AG04449 (cell line): ENCODE results near the gene SBF1.

Source experiments
- CTCF ChIA-PET: fragments of 350-600 bp; formaldehyde crosslinking; extraction: SDS; loops from one replicate; lab custom pipeline; 2021; ENCODE audit warnings: antibody characterized with exemption; lab: Yijun Ruan, JAX
- POLR2A ChIA-PET: fragments of 400-600, 350-600 bp; formaldehyde crosslinking; extraction: SDS; loops from one replicate; lab custom pipeline; 2020; ENCODE audit warnings: antibody characterized with exemption, inconsistent platforms; lab: Yijun Ruan, JAX
- DNase-seq: peaks from one replicate; pipeline ENCODE4 v3.0.0-alpha.2; 2010; ENCODE audit warnings: low read depth, low spot score
- H3K4me3 ChIP-seq: 2 replicates; pipeline ENCODE4 v1.5.1; 2011; ENCODE audit warnings: low read depth, mild to moderate bottlenecking, control low read depth, low read length
- TF ChIP-seq, protein P1 (sequence below): IDR thresholded peaks from one replicate; pipeline ENCODE4 v1.5.1; 2011; ENCODE audit warnings: mild to moderate bottlenecking, moderate library complexity, low read length, control low read depth, inconsistent platforms; ENCODE audit not compliant: insufficient read depth; ENCODE audit errors: missing control alignments

Gene SBF1

DNA sequence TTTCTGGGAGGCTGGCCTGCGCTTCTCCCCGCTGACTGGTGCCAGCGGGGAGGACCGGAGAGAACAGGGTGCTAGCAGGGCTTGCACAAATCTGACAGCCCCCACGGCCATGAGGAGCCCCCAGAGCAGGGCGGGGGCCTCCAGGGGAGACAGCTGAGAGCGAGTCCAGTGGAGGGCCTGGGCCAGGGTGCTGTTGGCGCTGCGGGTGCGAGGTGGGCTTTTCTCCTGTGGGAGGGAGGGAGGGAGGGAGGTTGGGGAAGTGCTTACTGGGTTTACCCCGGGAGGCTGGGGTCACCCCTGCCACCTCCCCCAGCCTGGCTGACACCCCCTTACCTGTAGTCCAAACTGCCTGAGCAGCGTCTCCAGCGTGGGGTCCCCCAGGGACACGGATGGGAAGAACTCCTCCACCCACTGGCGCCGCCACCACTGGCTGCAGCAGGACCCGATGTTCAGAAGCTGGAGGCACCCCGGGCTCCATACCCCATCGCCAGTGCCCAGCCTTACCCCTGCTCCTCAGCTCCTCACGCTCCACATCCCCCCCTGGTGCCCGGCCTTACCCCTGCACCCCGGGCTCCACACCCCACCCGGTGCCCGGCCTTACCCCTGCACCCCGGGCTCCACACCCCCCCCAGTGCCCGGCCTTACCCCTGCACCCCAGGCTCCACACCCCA, 28.8 kb upstream of the SBF1 start:
- H3K4me3 ChIP-seq = no peak overlapping the region
- TF ChIP-seq, protein P1, sequence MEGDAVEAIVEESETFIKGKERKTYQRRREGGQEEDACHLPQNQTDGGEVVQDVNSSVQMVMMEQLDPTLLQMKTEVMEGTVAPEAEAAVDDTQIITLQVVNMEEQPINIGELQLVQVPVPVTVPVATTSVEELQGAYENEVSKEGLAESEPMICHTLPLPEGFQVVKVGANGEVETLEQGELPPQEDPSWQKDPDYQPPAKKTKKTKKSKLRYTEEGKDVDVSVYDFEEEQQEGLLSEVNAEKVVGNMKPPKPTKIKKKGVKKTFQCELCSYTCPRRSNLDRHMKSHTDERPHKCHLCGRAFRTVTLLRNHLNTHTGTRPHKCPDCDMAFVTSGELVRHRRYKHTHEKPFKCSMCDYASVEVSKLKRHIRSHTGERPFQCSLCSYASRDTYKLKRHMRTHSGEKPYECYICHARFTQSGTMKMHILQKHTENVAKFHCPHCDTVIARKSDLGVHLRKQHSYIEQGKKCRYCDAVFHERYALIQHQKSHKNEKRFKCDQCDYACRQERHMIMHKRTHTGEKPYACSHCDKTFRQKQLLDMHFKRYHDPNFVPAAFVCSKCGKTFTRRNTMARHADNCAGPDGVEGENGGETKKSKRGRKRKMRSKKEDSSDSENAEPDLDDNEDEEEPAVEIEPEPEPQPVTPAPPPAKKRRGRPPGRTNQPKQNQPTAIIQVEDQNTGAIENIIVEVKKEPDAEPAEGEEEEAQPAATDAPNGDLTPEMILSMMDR = peak; percentile 14
- no peak for DNase-seq
- POLR2A ChIA-PET = no interaction called here
- CTCF ChIA-PET = interaction anchor here (1.1 to 1.6 kb wide), 2 partner anchors 10 to 15 kb away, joined by 3 to 5 read pairs; no protein-coding TSS in a partner anchor

DNA sequence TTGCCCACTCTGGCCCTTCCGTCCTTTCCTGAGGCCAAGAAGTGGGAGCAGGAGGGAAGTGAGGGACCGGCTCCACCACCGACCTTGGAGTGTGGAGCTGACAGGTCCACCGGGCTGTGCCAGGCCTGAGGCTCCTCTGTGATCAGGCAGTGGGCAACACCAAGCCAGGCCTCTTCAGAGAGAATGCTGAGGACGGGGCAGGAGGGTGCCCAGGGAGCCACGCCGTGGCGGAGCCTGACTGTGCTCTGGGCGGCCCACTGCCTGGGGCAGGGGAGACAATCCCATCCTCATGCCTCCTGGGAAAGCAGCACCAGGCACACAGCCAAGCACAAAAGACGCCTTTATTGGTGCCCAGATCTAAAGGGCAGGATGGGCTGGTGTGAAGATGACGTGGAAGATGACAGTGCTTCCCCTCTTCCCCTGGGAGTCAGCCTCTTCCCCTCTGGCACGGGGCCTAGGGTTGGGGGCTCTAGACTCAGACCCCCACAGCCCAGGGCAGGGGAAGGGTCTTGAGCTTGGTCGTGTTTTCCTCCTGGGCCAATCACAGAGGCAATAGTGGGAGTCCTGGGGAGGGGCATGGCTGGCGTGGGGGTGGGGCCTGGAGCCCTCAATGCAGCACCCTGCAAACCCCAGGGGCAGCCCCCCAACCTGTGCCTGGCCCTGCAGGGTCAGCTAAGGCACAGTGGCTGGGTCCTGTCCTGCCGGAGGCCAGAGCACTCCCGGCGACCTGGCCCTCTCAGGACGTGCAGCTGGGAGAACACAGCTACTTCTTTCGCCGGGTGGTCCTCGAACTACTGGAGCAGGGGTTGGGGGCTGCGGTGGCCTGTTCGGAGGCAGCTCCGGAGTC, 28.0 kb upstream of the SBF1 start:
- TF ChIP-seq, protein P1 = no peak
- no peak overlapping the region for H3K4me3 ChIP-seq
- POLR2A ChIA-PET = interaction anchor here (0.6 kb wide), 1 partner anchor 117 kb away, joined by 4 read pairs; no protein-coding TSS in a partner anchor
- CTCF ChIA-PET = interaction anchor here (1.1 to 1.6 kb wide), 2 partner anchors 10 to 16 kb away, joined by 3 to 5 read pairs; no protein-coding TSS in a partner anchor
- no peak for DNase-seq

DNA sequence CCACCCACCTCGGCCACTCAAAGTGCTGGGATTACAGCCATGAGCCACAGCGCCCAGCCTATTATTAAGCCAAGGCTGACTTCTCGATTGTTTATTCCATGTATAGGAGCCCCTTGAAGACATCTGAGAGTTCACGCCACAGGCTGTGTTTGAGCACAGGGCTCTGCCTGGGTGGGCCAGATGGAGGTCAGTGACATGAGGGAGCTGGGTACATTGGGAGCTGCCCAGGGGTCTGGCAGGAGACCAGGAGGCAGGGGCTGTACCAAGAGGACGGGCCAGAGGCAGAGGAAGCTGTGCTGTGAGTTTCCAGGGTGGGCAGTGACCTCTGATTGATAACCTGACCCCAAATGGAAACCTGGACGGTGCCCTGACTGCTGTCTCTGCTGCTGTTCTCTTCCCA, 27.3 kb upstream of the SBF1 start:
- ChIA-PET CTCF (no interaction called here), POLR2A (no interaction called here)

DNA sequence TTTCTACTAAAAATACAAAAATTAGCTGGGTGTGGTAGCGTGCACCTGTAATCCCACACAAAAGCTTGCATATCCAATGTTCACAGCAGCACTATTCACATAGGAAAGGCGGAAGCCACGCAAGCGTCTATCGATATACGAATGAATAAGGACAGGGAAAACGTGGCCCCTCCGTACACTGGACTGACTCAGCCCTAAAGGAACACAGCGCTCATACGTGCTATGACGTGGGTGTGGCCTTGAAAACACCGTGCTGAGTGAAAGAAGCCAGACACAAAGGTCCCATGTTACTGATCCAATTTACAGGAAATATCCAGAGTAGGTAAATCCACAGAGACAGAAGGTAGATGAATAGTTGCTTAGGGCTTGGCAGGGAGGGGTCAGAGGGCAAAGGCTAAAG, 25.6 kb upstream of the SBF1 start:
- DNase-seq = no peak
- POLR2A ChIA-PET = no interaction called here
- H3K4me3 ChIP-seq = no peak overlapping the region
- CTCF ChIA-PET = interaction anchor here (0.6 to 1.4 kb wide), 3 partner anchors 9 to 353 kb away, joined by 3 to 4 read pairs (median 3); no protein-coding TSS in a partner anchor
- TF ChIP-seq, protein P1 = no peak

More for the DNA sequence above, 27.3 kb upstream of the SBF1 start:
- no peak overlapping the region for H3K4me3 ChIP-seq
- DNase-seq = no peak
- TF ChIP-seq, protein P1 = no peak

- no peak for DNase-seq
- TF ChIP-seq, protein P1 = peak; percentile 63
- ChIA-PET CTCF (interaction anchor here (0.7 to 3.1 kb wide), 18 partner anchors 8 to 257 kb away, joined by 3 to 24 read pairs (median 4); partner anchors contain the start of genes MIOX and SCO2), POLR2A (interaction anchor here (0.9 kb wide), 1 partner anchor 9 kb away, joined by 4 read pairs; the partner anchor contains the start of genes LMF2 and NCAPH2)
- no peak overlapping the region for H3K4me3 ChIP-seq
These were observed 23.6 kb upstream of the SBF1 start for GRCh38 chr22:50498322-50498890.
